NCI-H1048 (cell line): ENCODE measurements around the gene NUBPL.
"Not testable (repeated sequence)": the region's sequence is repeated elsewhere in the genome, so short reads cannot be mapped to it uniquely, and the experiment has no call there.

Source experiments
- DNase-seq: peaks from one replicate; lab custom pipeline; 2025; lab: John Stamatoyannopoulos, UW

Gene NUBPL

DNA sequence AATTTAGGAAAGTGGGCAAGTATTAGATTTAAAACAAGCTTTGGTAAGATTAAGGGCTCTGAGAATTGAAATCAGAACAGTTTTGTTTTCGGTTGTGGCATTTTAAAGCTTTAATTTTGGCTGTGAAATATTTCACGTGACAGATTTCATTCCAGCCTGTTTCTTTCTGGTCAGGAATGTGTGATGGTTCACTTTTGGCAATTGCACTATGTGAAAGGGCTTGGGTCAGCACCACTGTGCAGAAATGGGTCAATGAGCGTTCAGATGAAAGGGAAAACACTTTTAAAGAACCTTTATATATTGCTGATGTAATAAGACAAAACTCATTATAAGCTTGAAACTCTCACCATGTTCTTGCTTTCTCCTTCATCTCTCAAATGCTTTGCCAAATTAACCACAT, 17.1 kb downstream of the NUBPL start:
- no peak for DNase-seq

DNA sequence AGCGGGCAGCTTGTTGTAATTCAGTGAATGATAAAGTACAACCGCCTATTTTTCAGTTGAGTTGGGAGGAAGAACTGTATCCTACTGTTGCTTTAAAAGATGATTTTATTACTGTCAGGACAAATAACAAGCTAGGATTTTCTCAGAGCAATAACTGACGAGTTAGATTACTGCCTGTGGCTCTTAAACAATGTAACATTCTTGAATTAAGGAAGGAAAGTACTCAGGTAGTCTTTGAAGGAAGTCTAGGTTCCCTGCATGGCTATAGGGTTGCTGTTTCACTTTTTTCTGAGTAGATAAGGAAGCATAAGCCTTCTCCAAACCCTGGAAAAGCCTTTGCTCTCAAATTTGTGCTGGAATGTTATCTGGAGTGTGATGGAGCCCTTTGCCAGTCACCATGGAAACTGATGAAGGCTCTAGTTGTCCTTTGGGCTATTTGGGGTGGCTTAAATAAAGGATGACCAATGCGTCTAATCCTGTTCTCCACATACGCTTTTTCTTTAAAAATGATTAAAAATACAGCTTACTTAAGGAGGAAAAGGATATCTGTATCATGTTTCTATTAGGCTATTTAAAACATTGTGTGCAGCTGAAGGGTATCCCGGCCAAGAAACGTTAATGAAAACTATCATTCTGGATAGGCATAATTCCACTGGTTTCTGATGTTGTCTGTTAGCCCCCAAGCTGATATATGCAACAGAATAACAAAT, 17.7 kb downstream of the NUBPL start:
- DNase-seq = no peak

DNA sequence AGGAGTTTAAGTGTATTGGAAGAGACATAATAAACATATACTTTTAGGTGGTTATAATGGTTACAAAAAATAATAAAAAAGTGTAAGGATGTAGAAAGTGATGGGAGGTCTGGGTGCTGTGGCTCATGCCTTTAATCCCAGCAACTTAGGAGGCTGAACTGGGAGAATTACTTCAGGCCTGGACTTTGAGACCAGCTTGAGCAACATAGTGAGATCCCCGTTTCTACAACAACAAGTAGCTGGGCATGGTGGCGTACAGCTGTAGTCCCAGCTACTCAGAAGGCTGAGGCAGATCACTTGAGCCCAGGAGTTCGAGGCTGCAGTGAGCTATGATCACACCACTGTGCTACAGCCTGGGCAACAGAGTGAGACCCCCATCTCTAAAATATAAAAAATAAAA, 19.0 kb downstream of the NUBPL start:
- DNase-seq = no peak

DNA sequence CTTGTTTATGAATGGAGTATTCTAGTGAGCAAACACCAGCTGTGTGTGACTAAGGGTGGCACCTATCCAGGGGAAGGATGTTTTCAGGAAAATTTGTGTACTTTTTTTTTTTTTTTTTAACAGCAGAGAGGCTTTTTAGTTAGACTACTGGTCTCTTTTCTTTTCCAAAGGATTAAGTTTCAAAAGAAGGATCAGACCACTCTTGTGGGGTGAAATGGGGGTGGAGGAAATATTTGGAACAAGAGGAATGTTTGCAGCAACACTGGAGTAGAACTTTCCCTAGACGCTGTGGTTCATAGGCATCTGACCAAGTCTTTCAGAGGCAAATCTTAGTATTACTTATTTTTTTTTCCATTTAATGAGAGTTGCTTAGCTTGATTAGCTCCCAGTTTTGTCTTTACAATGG, 21.1 kb downstream of the NUBPL start:
- no peak for DNase-seq

DNA sequence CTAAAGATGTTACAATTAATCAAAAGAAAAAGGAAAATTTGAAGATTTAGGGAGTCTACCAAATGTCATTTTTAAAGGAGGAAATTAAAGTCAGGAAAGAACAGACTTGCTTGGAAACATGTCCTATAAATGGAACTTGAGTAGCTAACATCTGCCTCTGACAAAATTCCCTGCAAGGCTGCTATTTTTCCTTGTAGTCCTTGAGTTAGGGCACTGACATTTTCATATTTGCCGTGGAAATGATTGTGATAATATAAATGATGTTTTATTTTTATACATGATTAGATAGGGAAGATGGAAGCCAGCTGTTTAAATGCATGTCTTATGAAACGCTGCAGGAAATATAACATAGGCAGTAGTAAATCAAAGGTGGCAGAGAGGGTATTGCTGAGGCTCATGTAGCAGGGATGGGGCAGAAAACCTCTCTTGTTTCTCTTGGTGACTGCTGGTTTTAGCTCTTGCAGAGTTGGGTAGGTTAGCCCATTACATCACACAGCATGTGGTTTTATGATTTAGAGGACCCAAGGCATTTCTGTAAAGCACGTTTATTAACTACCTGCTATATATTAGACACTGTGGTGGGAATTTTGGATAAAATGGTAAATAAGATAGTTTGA, 21.7 kb downstream of the NUBPL start:
- DNase-seq = no peak

DNA sequence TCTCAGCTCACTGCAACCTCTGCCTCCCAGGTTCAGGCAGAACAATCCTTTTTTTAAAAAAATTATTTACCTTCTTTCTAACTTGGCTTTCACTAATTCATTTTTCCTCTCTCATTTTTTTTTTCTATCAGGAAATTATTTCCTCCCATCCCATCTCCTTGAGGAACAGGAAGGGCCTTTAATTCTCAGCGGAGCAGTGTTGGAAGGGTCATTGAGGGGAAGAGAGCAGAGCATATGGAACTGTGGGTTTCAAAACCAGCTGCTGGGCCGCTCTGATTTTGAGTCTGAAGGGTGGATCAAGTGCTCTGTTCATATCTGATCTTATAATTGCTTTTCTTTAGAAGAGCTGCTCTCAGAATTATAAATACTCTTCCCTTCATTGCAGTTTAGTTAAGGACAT, 29.0 kb downstream of the NUBPL start:
- DNase-seq = no peak

DNA sequence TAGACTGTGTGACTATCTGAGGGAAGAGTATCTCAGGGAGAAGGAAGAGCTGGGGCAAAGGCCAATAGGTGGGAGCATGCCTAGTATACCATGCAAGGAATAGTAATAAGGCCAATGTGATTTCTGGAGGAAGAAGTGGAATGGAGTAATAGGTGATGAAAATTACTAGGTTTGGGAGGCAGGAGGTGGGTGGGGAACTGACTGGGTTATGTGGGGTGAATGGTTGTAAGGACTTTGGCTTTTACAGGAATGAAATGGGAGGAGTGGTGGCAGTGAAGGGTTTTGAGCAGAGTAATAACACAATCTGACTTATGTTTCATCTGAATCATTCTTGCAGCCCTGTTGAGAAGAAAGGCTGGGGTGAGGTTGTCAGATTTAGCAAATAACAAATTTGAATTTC, 30.9 kb downstream of the NUBPL start:
- no peak for DNase-seq

DNA sequence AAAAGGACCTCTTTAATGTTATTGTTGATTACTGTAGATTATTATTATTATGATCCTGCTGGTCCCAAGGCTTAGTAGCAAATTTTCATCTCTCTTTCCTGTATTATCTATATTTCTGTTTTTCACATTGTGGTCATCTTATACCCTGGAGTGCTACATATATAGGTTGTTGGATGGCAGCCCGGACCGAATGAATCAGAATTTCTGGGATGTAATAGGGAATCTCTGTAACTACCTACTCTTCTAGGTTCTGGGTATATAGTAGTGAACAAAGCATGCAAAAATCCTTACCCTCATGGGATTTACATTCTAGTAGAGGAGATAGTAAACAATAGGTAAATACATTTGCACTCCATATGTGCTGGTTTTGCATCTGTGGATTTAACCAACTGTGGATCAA, 31.4 kb downstream of the NUBPL start:
- no peak for DNase-seq

DNA sequence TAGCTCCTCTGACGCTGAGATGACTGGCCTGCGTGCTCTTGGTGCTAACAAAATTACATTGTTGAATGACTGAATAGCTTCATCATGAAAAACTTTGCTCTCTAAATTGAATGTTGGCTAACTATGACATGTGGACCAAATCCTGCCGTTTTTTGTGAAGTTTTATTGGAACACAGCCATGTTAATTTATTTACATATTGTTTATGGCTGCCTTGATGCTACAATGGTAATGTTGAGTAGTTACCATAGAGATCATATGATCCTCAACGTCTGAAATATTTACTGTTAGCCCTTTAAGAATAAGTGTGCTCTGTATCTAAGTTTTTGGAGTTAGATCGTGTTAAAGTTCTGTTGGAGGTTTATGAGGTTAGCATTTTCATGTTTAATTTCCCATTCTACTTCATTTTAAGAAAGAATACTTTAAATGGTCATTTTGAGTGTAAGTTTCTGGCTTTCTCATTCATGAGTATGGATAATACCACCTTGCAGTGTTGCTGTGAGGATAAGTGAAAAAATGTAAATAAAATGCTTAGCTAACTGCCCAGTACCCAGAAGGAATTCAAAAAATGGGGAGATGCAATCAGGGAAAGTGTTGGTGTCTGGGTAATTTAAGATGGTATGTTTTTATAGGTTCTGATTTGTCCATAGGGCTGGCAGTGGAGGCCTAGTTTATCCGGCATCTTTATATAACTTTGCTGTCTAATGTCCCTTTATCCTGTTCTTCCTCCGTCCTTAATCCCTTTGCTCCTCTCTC, 35.3 kb downstream of the NUBPL start:
- DNase-seq = no peak

DNA sequence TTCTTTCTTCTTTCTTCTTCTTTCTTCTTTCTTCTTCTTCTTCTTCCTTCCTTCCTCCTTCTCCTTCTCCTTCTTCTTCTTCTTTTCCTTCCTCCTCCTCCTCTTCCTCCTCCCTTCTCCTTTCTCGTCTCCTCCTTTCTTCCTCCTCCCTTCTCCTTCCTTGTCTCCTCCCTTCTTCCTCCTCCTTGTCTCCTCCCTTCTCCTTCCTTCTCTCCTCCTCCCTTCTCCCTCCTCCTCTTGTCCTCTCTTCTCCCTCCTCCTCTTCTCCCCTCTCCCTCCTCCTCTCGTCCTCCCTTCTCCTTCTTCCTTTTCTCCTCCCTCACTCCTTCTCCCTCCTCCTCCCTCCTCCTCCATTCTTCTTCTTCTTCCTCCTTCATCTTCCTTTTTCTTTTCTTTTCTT, 44.5 kb downstream of the NUBPL start:
- DNase-seq = no peak

DNA sequence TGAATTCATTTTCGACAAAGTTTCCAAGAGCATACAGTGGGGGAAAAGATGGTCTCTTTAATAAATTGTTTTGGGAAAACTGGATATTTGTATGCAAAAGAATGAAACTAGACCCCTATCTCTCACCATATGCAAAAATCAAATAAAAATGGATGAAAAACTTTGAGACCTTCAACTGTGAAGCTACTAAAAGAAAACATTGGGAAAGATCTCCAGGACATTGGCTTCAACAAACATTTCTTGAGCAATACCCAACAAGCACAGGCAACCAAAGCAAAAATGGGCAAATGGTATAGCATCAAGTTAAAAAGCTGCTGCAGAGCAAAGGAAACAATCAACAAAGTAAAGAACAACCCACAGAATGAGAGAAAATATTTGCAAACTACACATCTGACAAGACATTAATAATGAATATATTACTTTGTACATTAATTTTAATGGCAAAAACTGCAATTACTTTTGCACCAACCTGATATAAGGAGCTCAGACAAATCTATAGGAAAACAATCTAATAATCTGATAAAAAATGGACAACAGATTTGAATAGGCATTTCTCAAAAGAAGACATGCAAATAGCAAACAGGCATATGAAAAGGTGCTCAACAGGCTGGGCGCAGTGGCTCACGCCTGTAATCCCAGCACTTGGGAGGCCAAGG, 50.7 kb downstream of the NUBPL start:
- no peak for DNase-seq

DNA sequence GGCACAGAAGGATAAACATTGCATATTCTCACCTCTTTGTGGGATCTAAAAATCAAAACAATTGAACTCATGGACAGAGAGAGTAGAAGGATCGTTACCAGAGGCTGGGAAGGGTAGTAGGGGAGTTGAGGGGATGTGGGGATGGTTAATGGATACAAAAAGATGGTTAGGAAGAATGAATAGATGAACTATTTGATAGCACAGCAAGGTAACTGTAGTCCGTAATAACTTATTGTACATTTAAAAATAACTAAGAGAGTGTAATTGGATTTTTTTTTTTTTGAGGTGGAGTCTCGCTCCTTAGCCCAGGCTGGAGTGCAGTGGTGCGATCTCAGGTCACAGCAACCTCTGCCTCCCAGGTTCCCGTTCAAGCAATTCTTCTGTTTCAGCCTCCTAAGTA, 52.0 kb downstream of the NUBPL start:
- no peak for DNase-seq

DNA sequence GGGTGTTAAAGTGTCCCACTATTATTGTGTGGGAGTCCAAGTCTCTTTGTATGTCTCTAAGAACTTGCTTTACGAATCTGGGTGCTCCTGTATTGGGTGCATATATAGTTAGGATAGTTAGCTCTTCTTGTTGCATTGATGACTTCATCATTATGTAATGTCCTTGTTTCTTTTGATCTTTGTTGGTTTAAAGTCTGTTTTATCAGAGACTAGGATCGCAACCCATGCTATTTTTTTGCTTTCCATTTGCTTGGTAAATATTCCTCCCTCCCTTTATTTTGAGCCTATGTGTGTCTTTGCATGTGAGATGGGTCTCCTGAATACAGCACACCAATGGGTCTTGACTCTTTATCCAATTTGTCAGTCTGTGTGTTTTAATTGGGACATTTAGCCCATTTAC, 57.7 kb downstream of the NUBPL start:
- DNase-seq = not testable (repeated sequence)

DNA sequence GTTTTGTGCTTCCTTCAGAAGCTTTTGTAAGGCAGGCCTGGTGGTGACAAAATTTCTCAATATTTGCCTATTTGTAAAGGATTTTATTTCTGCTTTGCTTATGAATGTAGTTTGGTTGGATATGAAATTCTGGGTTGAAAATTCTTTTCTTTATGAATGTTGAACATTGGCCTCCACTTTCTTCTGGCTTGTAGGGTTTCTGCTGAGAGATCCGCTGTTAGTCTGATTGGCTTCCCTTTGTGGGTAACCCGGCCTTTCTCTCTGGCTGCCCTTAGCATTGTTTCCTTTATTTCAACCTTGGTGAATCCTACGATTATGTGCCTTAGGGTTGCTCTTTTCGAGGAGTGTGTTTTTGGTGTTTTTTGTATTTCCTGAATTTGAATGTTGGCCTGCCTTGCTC, 58.2 kb downstream of the NUBPL start:
- no peak for DNase-seq

DNA sequence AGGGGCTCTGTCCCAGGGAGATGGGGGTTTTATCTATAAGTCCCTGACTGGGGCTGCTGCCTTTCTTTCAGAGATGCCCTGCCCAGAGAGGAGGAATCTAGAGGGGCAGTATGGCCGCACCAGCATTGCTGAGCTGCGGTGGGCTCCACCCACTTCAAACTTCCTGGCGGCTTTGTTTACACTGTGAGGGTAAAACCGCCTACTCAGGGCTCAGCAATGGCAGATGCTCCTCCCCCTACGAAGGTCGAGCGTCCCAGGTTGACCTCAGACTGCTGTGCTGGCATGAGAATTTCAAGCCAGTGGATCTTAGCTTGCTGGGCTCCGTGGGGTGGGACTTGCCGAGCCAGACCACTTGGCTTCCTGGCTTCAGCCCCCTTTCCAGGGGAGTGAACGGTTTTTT, 59.7 kb downstream of the NUBPL start:
- not testable (repeated sequence) for DNase-seq

DNA sequence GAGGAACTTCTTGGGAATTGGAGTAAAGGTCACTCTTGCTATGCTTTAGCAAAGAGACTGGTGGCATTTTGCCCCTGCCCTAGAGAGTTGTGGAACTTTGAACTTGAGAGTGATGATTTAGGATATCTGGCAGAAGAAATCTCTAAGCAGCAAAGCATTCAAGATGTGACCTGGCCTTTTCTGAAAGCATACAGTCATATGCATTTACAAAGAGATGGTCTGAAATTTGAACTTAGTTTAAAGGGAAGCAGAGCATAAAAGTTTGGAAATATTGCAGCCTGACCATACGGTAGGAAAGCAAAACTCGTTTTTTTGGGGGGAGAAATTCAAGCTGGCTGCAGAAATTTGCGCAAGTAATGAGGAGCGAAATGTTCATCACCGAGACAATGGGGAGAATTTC, 60.9 kb downstream of the NUBPL start:
- DNase-seq = no peak

DNA sequence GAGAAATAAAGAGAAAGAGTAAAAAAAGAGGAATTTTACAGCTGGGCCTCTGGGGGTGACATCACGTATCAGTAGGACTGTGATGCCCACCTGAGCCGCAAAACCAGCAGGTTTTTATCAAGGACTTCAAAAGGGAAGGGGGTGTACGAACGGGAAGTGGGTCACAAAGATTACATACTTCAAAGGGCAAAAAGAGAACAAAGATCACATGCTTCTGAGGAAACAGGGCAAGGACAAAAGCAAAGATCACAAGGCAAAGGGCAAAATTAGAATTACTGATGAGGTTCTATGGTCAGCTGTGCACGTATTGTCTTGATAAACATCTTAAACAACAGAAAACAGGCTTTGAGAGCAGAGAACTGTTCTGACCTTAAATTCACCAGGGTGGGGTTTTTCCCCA, 91.7 kb downstream of the NUBPL start:
- DNase-seq = not testable (repeated sequence)

DNA sequence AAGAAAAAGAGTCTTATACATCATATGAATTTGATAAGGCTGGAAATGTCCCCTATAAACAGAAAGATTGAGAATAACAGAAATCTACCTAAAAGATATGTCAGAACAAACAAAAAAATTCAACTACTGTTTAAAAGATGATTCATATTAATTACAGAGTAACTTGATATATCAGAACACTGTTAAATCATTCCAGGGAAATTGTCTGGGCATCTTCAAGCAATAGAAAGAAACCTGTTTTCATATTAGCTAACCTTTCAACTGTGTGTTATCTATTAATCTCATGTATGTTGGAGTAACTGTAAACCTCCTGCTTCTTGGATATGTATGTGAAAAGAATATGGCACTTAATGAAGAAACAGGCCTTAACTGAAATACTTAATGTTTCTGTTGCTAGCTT, 96.7 kb downstream of the NUBPL start:
- no peak for DNase-seq

DNA sequence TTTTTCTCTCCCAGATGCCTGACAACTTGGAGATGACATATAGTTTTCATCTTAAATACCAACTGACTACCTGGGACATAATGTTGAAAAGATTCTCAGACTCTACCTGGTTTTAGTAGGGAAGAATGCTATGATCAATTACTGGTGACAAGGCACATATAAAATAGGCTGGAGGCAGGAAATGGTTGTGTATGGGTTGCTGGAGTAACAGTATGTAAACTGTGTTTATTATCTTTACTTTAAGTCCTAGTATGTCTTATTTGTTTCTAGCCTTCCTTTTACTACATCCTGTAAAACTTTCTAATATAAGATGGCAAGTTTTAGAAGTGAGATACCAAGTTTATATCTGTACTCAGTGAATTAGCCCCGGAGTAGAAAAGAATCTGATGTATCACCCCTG, 98.1 kb downstream of the NUBPL start:
- DNase-seq = no peak

DNA sequence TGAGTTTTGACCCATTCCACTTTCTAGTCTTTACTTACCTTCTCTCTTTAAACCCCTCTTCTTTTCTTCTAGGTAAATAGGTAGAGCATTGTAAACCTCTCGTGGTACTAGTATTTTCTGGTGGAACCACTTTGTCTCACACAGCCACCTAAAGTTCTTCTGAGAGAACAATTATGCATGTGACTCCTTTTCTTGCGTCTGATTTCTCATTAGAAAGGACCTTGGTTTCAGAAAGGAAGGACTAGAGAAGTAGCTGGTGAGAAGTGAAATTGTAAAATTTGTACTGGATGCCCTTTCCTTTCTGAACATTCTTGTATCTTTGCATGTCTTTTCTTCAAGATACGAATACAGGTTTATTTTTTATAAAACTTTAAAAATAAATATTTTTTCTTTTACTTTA, 99.0 kb downstream of the NUBPL start:
- no peak for DNase-seq

DNA sequence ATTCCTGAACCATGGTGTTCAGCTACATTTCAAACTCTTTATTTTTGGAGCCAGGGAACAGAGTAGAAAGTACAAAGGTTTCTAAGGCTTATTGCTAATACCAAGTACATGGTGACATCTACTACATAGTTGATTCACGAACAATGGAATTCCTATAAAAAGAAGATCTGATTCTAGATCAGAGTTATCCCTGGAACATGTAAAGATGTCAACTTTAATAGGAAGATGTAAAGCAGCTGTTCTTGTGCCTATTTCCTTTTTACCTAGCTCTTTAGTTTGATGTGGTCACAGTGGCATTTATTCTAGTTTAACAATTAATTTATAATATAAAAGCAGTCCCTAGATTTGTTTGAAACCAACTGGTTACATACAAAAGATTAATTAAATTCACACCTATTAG, 99.5 kb downstream of the NUBPL start:
- DNase-seq = no peak

DNA sequence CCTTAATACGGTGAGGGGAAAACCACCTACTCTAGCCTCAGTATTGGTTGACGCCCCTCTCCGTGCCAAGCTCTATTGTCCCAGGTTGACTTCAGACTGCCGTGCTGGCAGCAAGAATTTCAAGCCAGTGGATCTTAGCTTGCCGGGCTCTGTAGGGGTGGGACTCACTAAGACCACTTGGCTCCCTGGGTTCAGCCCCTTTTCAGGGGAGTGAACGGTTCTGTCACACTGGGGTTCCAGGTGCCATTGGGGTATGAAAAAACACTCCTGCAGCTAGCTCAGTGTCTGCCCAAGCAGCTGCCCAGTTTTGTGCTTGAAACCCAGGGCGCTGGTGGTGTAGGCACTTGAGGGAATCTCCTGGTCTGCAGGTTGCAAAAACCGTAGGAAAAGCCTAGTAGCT, 107.1 kb downstream of the NUBPL start:
- DNase-seq = no peak

DNA sequence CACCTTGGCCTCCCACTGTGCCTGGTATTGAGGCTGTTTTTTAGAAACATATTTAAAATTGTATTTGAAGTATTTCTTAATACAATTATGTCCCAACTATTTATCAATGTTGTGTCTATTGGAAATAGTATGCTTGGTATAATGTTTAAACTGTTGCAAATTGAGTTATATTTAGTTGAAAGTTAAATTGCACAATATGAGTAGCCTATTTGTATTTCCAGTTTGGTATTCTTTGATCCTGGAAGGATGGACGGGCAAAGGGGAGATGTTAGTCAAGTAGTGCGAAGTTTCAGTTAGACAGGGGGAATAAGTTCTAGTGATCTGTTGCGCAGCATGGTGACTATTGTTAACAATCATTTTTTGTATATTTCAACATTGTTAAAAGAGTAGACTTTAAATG, 111.5 kb downstream of the NUBPL start:
- DNase-seq = no peak
